ENCODE measurements around the gene SZT2. TPM values are rescaled to one million over a fixed set of nuclear protein-coding genes. Genes with fewer than 3 reads are reported as not detected.

Gene SZT2
- total and polyA plus RNA-seq, 2 of the 4 experiments (the other 2 are of a cell fraction): 9.5 to 14.3 TPM

DNA sequence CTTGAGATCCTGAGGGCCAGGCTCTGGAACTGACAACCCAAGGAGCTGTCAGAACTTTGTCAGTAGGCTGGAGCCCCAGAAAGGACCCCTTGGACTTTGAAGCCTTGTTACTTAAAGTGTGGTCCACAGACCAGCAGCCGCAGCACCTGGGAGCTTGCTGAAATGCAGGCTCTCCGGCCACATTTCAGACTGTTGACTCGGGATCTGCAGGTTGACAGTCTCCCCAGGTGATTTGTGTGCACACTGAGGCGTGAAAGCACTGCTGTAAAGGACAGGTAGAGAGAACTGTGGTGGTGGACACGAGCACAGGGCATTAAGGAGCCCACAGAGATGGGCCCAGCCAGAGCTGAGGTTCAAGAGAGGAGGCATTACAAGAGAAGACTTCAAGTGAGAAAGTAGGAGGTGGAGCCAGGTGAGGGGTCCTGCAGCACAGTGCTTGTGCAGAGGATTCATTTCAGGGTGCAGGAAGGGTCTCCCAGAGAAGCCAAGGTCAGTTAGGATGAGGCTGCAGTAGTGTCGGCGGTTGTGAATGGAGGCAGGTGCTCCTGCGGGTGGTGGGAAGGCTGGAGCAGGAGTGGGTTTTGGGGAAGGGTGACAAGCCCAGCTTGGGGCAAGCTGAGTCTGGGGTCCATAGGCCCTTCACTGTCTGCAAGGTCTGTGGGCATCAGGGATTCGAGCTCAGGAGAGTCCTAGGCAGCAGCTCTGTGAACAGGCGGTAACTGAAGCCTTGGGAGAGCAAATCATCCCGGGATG is 59.4 kb downstream of the SZT2 start:
- dilution Hi-C loops (cut with HindIII; ENCODE audit: low sequenced_read_pairs, unreplicated experiment) (no loop called here), intact Hi-C loops (cut with micrococcal nuclease) (no loop called here)
- CTCF ChIA-PET: no interaction called here

More for the DNA sequence above, 59.4 kb downstream of the SZT2 start:
- DNase-seq (no peak), ATAC-seq (ENCODE audit: low read depth) (no peak)
- in situ Hi-C loops (cut with MboI; ENCODE audit: low sequenced_read_pairs): no loop called here
- POLR2A ChIA-PET (ENCODE audit: unreplicated experiment): no interaction called here
- no peak overlapping the region for H2BK15ac ChIP-seq (ENCODE audit: low read depth, low read length)
- H3K56ac ChIP-seq (ENCODE audit: extremely low read depth, insufficient read depth, low read length): no peak overlapping the region
- no peaks in the 10 kb centered on the region for H3K27me3 ChIP-seq (ENCODE audit: control insufficient read depth, insufficient read depth, low read length)
- no peak overlapping the region for H2BK120ac ChIP-seq (ENCODE audit: low read depth, low read length)
- no peak overlapping the region for H3K18ac ChIP-seq (ENCODE audit: low read depth, low read length)
- H3K23ac ChIP-seq (ENCODE audit: low read depth, low read length): no peak overlapping the region
- no peak overlapping the region for H2AFZ ChIP-seq (replicated peaks; ENCODE audit: low read length, poor library complexity)
- H2AK5ac ChIP-seq (ENCODE audit: low read depth, low read length): no peak overlapping the region
- no peak overlapping the region for H3K4ac ChIP-seq (ENCODE audit: low read depth, low read length)
- peaks cover 8% of the 10 kb centered on the region; the same call in 1 of the 2 replicates for H4K20me1 ChIP-seq (ENCODE audit: insufficient read depth, low read length)
- BruUV-seq (replicated peaks): no TSS peak
- no peak overlapping the region for H4K8ac ChIP-seq (ENCODE audit: low read depth in 2 of 2, low read length in 2 of 2)
- peaks cover 39% of the 10 kb centered on the region for H3K9me1 ChIP-seq (ENCODE audit: insufficient read depth, low read length)
- H3K9me3 ChIP-seq (ENCODE audit: control insufficient read depth, insufficient read depth, low read length): no peaks in the 10 kb centered on the region
- H4K91ac ChIP-seq (ENCODE audit: insufficient read depth, low read depth, low read length): no peak overlapping the region
- H2BK5ac ChIP-seq (ENCODE audit: low read depth, low read length, poor library complexity, severe bottlenecking): no peak overlapping the region
- H3K4me1 ChIP-seq (ENCODE audit: control insufficient read depth, insufficient read depth, low read length): peaks cover 10% of the 10 kb centered on the region
- no peak overlapping the region for H3K9ac ChIP-seq (ENCODE audit: low read depth, low read length)
- 93% methylated on average over 7 of the region's 11 CpGs; no CpG with 5 or more reads in 1 of the 2 experiments for WGBS, 2 experiments (ENCODE audit: extremely low coverage in 2 of 2, insufficient read length in 1 of 2)
- TF ChIP-seq MAFK (IDR thresholded peaks at IDR 0.05; ENCODE audit: low read depth, low read length) (no peak), BHLHE40 (IDR thresholded peaks at IDR 0.05; ENCODE audit: low read depth, low read length) (no peak), POLR2A (IDR thresholded peaks at IDR 0.05; ENCODE audit: low read depth, low read length) (no peak), MXI1 (IDR thresholded peaks at IDR 0.05; ENCODE audit: borderline replicate concordance, low read depth, low read length) (no peak), MAZ (IDR thresholded peaks at IDR 0.05; ENCODE audit: borderline replicate concordance, low read depth, low read length) (no peak), CHD1 (IDR thresholded peaks at IDR 0.05; ENCODE audit: low read depth, low read length) (no peak), RCOR1 (IDR thresholded peaks at IDR 0.05; ENCODE audit: insufficient replicate concordance, low read length) (no peak), RFX5 (IDR thresholded peaks at IDR 0.05; ENCODE audit: low read depth, low read length) (no peak), FOS (IDR thresholded peaks at IDR 0.05; ENCODE audit: low read depth, low read length) (no peak), SMC3 (IDR thresholded peaks at IDR 0.05; ENCODE audit: low read depth, low read length) (no peak), RAD21 (IDR thresholded peaks at IDR 0.05; ENCODE audit: low read length) (no peak)
- TF ChIP-seq, protein P1, sequence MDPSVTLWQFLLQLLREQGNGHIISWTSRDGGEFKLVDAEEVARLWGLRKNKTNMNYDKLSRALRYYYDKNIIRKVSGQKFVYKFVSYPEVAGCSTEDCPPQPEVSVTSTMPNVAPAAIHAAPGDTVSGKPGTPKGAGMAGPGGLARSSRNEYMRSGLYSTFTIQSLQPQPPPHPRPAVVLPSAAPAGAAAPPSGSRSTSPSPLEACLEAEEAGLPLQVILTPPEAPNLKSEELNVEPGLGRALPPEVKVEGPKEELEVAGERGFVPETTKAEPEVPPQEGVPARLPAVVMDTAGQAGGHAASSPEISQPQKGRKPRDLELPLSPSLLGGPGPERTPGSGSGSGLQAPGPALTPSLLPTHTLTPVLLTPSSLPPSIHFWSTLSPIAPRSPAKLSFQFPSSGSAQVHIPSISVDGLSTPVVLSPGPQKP (IDR thresholded peaks at IDR 0.05; ENCODE audit: borderline replicate concordance, low read depth, low read length): no peak
- TF ChIP-seq, protein P2, sequence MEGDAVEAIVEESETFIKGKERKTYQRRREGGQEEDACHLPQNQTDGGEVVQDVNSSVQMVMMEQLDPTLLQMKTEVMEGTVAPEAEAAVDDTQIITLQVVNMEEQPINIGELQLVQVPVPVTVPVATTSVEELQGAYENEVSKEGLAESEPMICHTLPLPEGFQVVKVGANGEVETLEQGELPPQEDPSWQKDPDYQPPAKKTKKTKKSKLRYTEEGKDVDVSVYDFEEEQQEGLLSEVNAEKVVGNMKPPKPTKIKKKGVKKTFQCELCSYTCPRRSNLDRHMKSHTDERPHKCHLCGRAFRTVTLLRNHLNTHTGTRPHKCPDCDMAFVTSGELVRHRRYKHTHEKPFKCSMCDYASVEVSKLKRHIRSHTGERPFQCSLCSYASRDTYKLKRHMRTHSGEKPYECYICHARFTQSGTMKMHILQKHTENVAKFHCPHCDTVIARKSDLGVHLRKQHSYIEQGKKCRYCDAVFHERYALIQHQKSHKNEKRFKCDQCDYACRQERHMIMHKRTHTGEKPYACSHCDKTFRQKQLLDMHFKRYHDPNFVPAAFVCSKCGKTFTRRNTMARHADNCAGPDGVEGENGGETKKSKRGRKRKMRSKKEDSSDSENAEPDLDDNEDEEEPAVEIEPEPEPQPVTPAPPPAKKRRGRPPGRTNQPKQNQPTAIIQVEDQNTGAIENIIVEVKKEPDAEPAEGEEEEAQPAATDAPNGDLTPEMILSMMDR (conservative IDR thresholded peaks at IDR 0.05; ENCODE audit: low read depth, low read length): no peak
- no peak overlapping the region for H2BK20ac ChIP-seq (ENCODE audit: low read depth, low read length)
- no peak overlapping the region for H3K14ac ChIP-seq (replicated peaks; ENCODE audit: low read depth, low read length)
- no peak overlapping the region for H3K27ac ChIP-seq (ENCODE audit: insufficient read depth, low read length)
- H3K4me3 ChIP-seq (ENCODE audit: insufficient read depth, low read depth, low read length): no peak overlapping the region
- H4K5ac ChIP-seq (ENCODE audit: low read depth, low read length): no peak overlapping the region
- peaks cover 78% of the 10 kb centered on the region for H3K36me3 ChIP-seq (ENCODE audit: control insufficient read depth, insufficient read depth, low read length)
- H2AK9ac ChIP-seq (replicated peaks; ENCODE audit: low read depth, low read length, poor library complexity): no peak overlapping the region
- H3K79me1 ChIP-seq (ENCODE audit: low read depth in 1 of 2, low read length in 2 of 2): peaks cover 10 to 59% of the 10 kb centered on the region in 2 experiments; a peak in 2 of 4 replicates
- no peak overlapping the region for H3K4me2 ChIP-seq (ENCODE audit: low read depth, low read length)
